ENCODE measurements around the gene CCN2. TPM values are rescaled to one million over a fixed set of nuclear protein-coding genes. Genes with fewer than 3 reads are reported as not detected.

CCN2 gene
- total and polyA plus RNA-seq, 2 of the 8 experiments (the other 6 are each of a cell fraction or from before 2014, with no cell fraction given): 25.0 to 107 TPM

DNA sequence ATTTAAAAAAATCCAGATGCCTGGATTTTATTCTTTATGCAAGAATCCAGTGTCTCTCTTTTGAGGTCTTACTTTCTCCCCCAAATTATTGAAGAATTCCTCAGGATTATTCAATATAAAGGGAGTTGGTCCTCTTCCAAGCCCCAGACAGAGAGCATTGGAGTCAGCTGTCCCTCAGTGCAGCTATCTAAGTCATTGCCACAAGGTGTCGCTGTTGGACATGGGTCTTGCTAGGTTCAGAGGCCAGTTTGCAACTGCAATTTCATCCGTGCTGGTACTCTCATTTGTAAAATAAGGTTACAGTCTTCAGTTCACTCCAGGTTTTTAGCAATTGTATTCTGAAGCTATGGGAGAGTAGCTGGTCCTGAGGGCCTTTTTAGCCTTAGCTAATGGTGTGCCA lies 27.8 kb downstream of the CCN2 start:
- WGBS, 2 experiments (ENCODE audit: extremely low coverage in 1 of 2, insufficient coverage in 1 of 2, insufficient read length in 1 of 2, insufficient replicate concordance in 2 of 2, low coverage in 1 of 2, low lambda C conversion rate in 2 of 2, missing lambda C conversion rate in 1 of 2): 17% methylated on average over 2 of the region's 2 CpGs; no CpG with 5 or more reads in 1 of the 2 experiments
- no peaks in the 10 kb centered on the region for H3K27me3 ChIP-seq (replicated peaks in 1 of 4; ENCODE audit: control insufficient read depth in 3 of 4, extremely low read depth in 1 of 4, insufficient read depth in 3 of 4, low read length in 3 of 4)
- H3K14ac ChIP-seq (ENCODE audit: insufficient read length): no peak overlapping the region
- H3K9ac ChIP-seq (replicated peaks in 1 of 4; ENCODE audit: extremely low read depth in 1 of 4, low read depth in 3 of 4, low read length in 3 of 4): no peak overlapping the region
- no peak overlapping the region for H2AK5ac ChIP-seq (ENCODE audit: low read depth, low read length)
- H3K4me1 ChIP-seq (replicated peaks in 1 of 4; ENCODE audit: control insufficient read depth in 3 of 4, insufficient read depth in 4 of 4, low read length in 3 of 4): no peaks in the 10 kb centered on the region
- no peaks in the 10 kb centered on the region for H3K23me2 ChIP-seq (ENCODE audit: low read depth, low read length)
- H3K4me3 ChIP-seq (ENCODE audit: extremely low read depth in 1 of 4, insufficient read depth in 2 of 4, low read depth in 3 of 4, low read length in 4 of 4): no peak overlapping the region
- no peak overlapping the region for H2BK12ac ChIP-seq (ENCODE audit: low read depth, low read length)
- peak; percentile 97 for FAIRE-seq
- H3K4me2 ChIP-seq (ENCODE audit: insufficient read depth in 1 of 2, low read depth in 2 of 2, low read length in 2 of 2): no peak overlapping the region
- H3K56ac ChIP-seq (replicated peaks; ENCODE audit: insufficient read length, low read depth, low read length): no peak overlapping the region
- ChIA-PET CTCF (ENCODE audit: partially characterized antibody) (interaction anchor here (0.8 to 10.4 kb wide), 43 partner anchors 7 to 373 kb away, joined by 3 to 72 read pairs (median 4); partner anchors contain the start of gene CCN2), POLR2A (ENCODE audit: partially characterized antibody) (interaction anchor here (0.8 to 2.2 kb wide), 7 partner anchors 13 to 228 kb away, joined by 3 to 11 read pairs (median 5); partner anchors contain the start of gene CCN2)
- no peaks in the 10 kb centered on the region for H3K79me2 ChIP-seq (ENCODE audit: control insufficient read depth in 1 of 2, insufficient read depth in 2 of 2, low read length in 2 of 2)
- H3K18ac ChIP-seq (ENCODE audit: extremely low read depth, low read length): no peak overlapping the region
- H2AFZ ChIP-seq (ENCODE audit: low read length): no peak overlapping the region
- no peak overlapping the region for H2BK20ac ChIP-seq (ENCODE audit: low read length)
- no peak overlapping the region for H2BK5ac ChIP-seq (ENCODE audit: low read depth, low read length)
- no peak overlapping the region for H2BK15ac ChIP-seq (ENCODE audit: low read length)
- H4K5ac ChIP-seq (ENCODE audit: insufficient read length, low read depth, low read length): no peak overlapping the region
- no peak for TF ChIP-seq HDAC6 (IDR thresholded peaks at IDR 0.05; ENCODE audit: low read depth, low read length)
- peak; percentile 84 to 89 for TF ChIP-seq RAD21 (IDR thresholded peaks at IDR 0.05 in 1 of 2, conservative IDR thresholded peaks at IDR 0.05 in 1 of 2; ENCODE audit: low read depth in 2 of 2, low read length in 2 of 2)
- TF ChIP-seq, protein P1, sequence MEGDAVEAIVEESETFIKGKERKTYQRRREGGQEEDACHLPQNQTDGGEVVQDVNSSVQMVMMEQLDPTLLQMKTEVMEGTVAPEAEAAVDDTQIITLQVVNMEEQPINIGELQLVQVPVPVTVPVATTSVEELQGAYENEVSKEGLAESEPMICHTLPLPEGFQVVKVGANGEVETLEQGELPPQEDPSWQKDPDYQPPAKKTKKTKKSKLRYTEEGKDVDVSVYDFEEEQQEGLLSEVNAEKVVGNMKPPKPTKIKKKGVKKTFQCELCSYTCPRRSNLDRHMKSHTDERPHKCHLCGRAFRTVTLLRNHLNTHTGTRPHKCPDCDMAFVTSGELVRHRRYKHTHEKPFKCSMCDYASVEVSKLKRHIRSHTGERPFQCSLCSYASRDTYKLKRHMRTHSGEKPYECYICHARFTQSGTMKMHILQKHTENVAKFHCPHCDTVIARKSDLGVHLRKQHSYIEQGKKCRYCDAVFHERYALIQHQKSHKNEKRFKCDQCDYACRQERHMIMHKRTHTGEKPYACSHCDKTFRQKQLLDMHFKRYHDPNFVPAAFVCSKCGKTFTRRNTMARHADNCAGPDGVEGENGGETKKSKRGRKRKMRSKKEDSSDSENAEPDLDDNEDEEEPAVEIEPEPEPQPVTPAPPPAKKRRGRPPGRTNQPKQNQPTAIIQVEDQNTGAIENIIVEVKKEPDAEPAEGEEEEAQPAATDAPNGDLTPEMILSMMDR (IDR thresholded peaks at IDR 0.05; ENCODE audit: control extremely low read depth in 1 of 3, insufficient read depth in 1 of 3, low read depth in 1 of 3, low read length in 3 of 3): peak; percentile 83 to 95 (median 88)
- peak; percentile 41; the same call in 1 of the 2 replicates for TF ChIP-seq POLR2AphosphoS5 (IDR thresholded peaks at IDR 0.05; ENCODE audit: low read depth, low read length)
- 0 out of 2 replicates have a peak, but pooled peaks have one; percentile 18 for TF ChIP-seq BRCA1 (IDR thresholded peaks at IDR 0.05; ENCODE audit: low read depth, low read length)
- H3K36me3 ChIP-seq (ENCODE audit: control insufficient read depth in 2 of 4, insufficient read depth in 4 of 4, low read length in 3 of 4): peaks cover 2 to 25% (median 14%) of the 10 kb centered on the region in 4 experiments; a peak in 6 of 8 replicates
- peaks cover 8% of the 10 kb centered on the region in 2 experiments; a peak in 3 of 4 replicates for H3K9me3 ChIP-seq (ENCODE audit: insufficient read depth in 2 of 2, low read depth in 1 of 2, low read length in 1 of 2)
- no peak overlapping the region for H3K27ac ChIP-seq (ENCODE audit: low read depth, low read length)
- H3K23ac ChIP-seq (ENCODE audit: insufficient read length): no peak overlapping the region
- H4K20me1 ChIP-seq (replicated peaks in 1 of 2; ENCODE audit: control insufficient read depth in 1 of 2, insufficient read depth in 2 of 2, low read length in 2 of 2): peaks cover 3 to 5% of the 10 kb centered on the region in 2 experiments
- H3K4ac ChIP-seq (replicated peaks; ENCODE audit: insufficient read length, low read depth, low read length): no peak overlapping the region
- no peak overlapping the region for H4K91ac ChIP-seq (replicated peaks; ENCODE audit: insufficient read length, low read length)
- no peaks in the 10 kb centered on the region for H3K79me1 ChIP-seq (ENCODE audit: low read depth, low read length)
- H4K8ac ChIP-seq (ENCODE audit: extremely low read depth, insufficient read depth, low read length): no peak overlapping the region
- peak in 1 of 2 experiments; percentile 81 for DNase-seq (ENCODE audit: low read depth in 1 of 2, low spot score in 2 of 2)
- H2BK120ac ChIP-seq (replicated peaks; ENCODE audit: low read depth, low read length): no peak overlapping the region
